Neural cell (in vitro differentiated cells): ENCODE data around the gene WDR7. TPM values are rescaled to one million over a fixed set of nuclear protein-coding genes. Genes with fewer than 3 reads are reported as not detected.

Experiments
- H2AFZ ChIP-seq: fragments of 200-600, 300-800 bp; sonication (generic), shearing (Covaris generic); 2 replicates; pipeline ENCODE4 v1.6.0; 2014; ENCODE audit warnings: low read depth, mild to moderate bottlenecking, antibody characterized with exemption, low read length, moderate library complexity
- H3F3A ChIP-seq: fragments of 200-600 bp; shearing (Covaris generic); 2 replicates; pipeline ENCODE4 v1.6.1; 2016; ENCODE audit warnings: mild to moderate bottlenecking, moderate library complexity, mixed read lengths, antibody characterized with exemption, low read length; ENCODE audit not compliant: insufficient read depth, poor library complexity, severe bottlenecking
- H3K27ac ChIP-seq: fragments of 200-600, 300-800 bp; sonication (generic), shearing (Covaris generic); 2 replicates; pipeline ENCODE4 v1.5.1; 2014; ENCODE audit warnings: mild to moderate bottlenecking, low read length, moderate library complexity
- H3K27me3 ChIP-seq: fragments of 300-800, 200-600 bp; sonication (generic), shearing (Covaris generic); 2 replicates; pipeline ENCODE4 v1.6.0; 2014; ENCODE audit warnings: mild to moderate bottlenecking, low read depth, low read length, moderate library complexity; ENCODE audit not compliant: insufficient read depth
- H3K36me3 ChIP-seq: fragments of 300-800, 200-600 bp; sonication (generic), shearing (Covaris generic); 2 replicates; pipeline ENCODE4 v1.5.1; 2014; ENCODE audit warnings: mild to moderate bottlenecking, antibody characterized with exemption, low read length, moderate library complexity; ENCODE audit not compliant: insufficient read depth
- H3K4me2 ChIP-seq: fragments of 300-800, 200-600 bp; sonication (generic), shearing (Covaris generic); 2 replicates; pipeline ENCODE4 v1.6.0; 2014; ENCODE audit warnings: mild to moderate bottlenecking, low read length
- H3K4me3 ChIP-seq: fragments of 300-800, 200-600 bp; sonication (generic), shearing (Covaris generic); 2 replicates; pipeline ENCODE4 v1.5.1; 2014; ENCODE audit warnings: mild to moderate bottlenecking, low read length, moderate library complexity
- H3K79me2 ChIP-seq: fragments of 200-600 bp; shearing (Covaris generic); replicated peaks from 2 replicates; pipeline ENCODE4 v1.6.0; 2014; ENCODE audit warnings: mild to moderate bottlenecking, low read length, moderate library complexity; ENCODE audit not compliant: insufficient read depth
- H3K9ac ChIP-seq: fragments of 300-800, 200-600 bp; sonication (generic), shearing (Covaris generic); 2 replicates; pipeline ENCODE4 v1.6.1; 2016; ENCODE audit warnings: mild to moderate bottlenecking, low read length, mixed read lengths
- H3K9me2 ChIP-seq: fragments of 200-600 bp; shearing (Covaris generic); 2 replicates; pipeline ENCODE4 v1.6.1; 2016; ENCODE audit warnings: mild to moderate bottlenecking, low read length, mixed read lengths; ENCODE audit not compliant: insufficient read depth
- H3K9me3 ChIP-seq: fragments of 200-600, 300-800 bp; sonication (generic), shearing (Covaris generic); 2 replicates; pipeline ENCODE4 v1.6.1; 2016; ENCODE audit warnings: mild to moderate bottlenecking, mixed run types, low read length, moderate library complexity, mixed read lengths
- H4K20me1 ChIP-seq: fragments of 200-600 bp; shearing (Covaris generic); 2 replicates; pipeline ENCODE4 v1.6.1; 2016; ENCODE audit warnings: mild to moderate bottlenecking, mixed run types; ENCODE audit not compliant: insufficient read depth
- EP300 ChIP-seq: fragments of 450-650 bp; conservative IDR thresholded peaks from 2 replicates; pipeline ENCODE4 v1.6.1; 2014; ENCODE audit warnings: antibody characterized with exemption, mild to moderate bottlenecking, moderate library complexity; ENCODE audit not compliant: poor library complexity, severe bottlenecking
- EZH2 ChIP-seq: fragments of 200-600, 300-800 bp; shearing (Covaris generic), sonication (generic); IDR thresholded peaks from 2 replicates; pipeline ENCODE4 v1.6.1; 2014; ENCODE audit warnings: antibody characterized with exemption, low read length, borderline replicate concordance, mild to moderate bottlenecking; ENCODE audit not compliant: insufficient read depth, poor library complexity, severe bottlenecking
- MXI1 ChIP-seq: fragments of 450-650 bp; conservative IDR thresholded peaks from 2 replicates; pipeline ENCODE4 v1.6.1; 2014; ENCODE audit warnings: antibody characterized with exemption, mild to moderate bottlenecking; ENCODE audit not compliant: poor library complexity, severe bottlenecking
- POLR2AphosphoS5 ChIP-seq: IDR thresholded peaks from 2 replicates; pipeline ENCODE4 v1.6.1; 2012
- RAD21 ChIP-seq: fragments of 450-650 bp; conservative IDR thresholded peaks from 2 replicates; pipeline ENCODE4 v1.6.1; 2014; ENCODE audit warnings: antibody characterized with exemption, mild to moderate bottlenecking, moderate library complexity
- REST ChIP-seq: IDR thresholded peaks from 2 replicates; pipeline ENCODE4 v1.6.1; 2012; ENCODE audit warnings: borderline replicate concordance
- SMC3 ChIP-seq: fragments of 450-650 bp; conservative IDR thresholded peaks from 2 replicates; pipeline ENCODE4 v1.6.1; 2014; ENCODE audit warnings: antibody characterized with exemption, mild to moderate bottlenecking, moderate library complexity; ENCODE audit not compliant: poor library complexity
- TAF1 ChIP-seq: IDR thresholded peaks from 2 replicates; pipeline ENCODE4 v1.6.1; 2012; ENCODE audit warnings: low read depth
- polyA plus RNA-seq: library from polyadenylated mRNA; depleted of rRNA; stranded (reverse); fragments of >200 nt; gene quantifications from 2 replicates; pipeline ENCODE4 v1.2.3, GENCODE V29; 2014

The WDR7 gene
- polyA plus RNA-seq, 1 donor from 2014 or later = 15.1 TPM

- H3K79me2 ChIP-seq = no peaks in the 10 kb centered on the region
- no peak overlapping the region for H3K27ac ChIP-seq
- no peaks in the 10 kb centered on the region for H4K20me1 ChIP-seq
- H2AFZ ChIP-seq = no peak overlapping the region
- no peak for TF ChIP-seq EP300
- H3K9me3 ChIP-seq = no peaks in the 10 kb centered on the region
- H3K36me3 ChIP-seq = no peaks in the 10 kb centered on the region
- no peak overlapping the region for H3K4me3 ChIP-seq
- no peaks in the 10 kb centered on the region for H3K9me2 ChIP-seq
- no peaks in the 10 kb centered on the region for H3F3A ChIP-seq
- H3K27me3 ChIP-seq = no peaks in the 10 kb centered on the region
- no peak overlapping the region for H3K4me2 ChIP-seq
- H3K9ac ChIP-seq = no peak overlapping the region
Measured at GRCh38 chr18:57048351-57048750, 397.2 kb downstream of the WDR7 start.

GRCh38 chr18:57048859-57049258 is 397.7 kb downstream of the WDR7 start:
- H3F3A ChIP-seq = no peaks in the 10 kb centered on the region

GRCh38 chr18:57050310-57050949 is 399.3 kb downstream of the WDR7 start:
- no peak for TF ChIP-seq EP300
- no peak for TF ChIP-seq TAF1
- TF ChIP-seq EZH2 = no peak
- TF ChIP-seq RAD21 = no peak
- TF ChIP-seq POLR2AphosphoS5 = no peak
- H3K4me3 ChIP-seq = no peak overlapping the region
- no peaks in the 10 kb centered on the region for H3K79me2 ChIP-seq
- no peaks in the 10 kb centered on the region for H3F3A ChIP-seq
- H3K27ac ChIP-seq = no peak overlapping the region
- H3K4me2 ChIP-seq = no peak overlapping the region
- no peaks in the 10 kb centered on the region for H3K27me3 ChIP-seq
- no peak overlapping the region for H3K9ac ChIP-seq
- no peaks in the 10 kb centered on the region for H3K9me3 ChIP-seq
- H4K20me1 ChIP-seq = no peaks in the 10 kb centered on the region
- H3K9me2 ChIP-seq = no peaks in the 10 kb centered on the region
- no peaks in the 10 kb centered on the region for H3K36me3 ChIP-seq
- H2AFZ ChIP-seq = no peak overlapping the region

More at GRCh38 chr18:57048859-57049258, 397.7 kb downstream of the WDR7 start:
- H3K9ac ChIP-seq = no peak overlapping the region
- H3K4me2 ChIP-seq = no peak overlapping the region
- no peaks in the 10 kb centered on the region for H3K79me2 ChIP-seq
- no peaks in the 10 kb centered on the region for H3K9me3 ChIP-seq
- no peaks in the 10 kb centered on the region for H4K20me1 ChIP-seq
- H3K27me3 ChIP-seq = no peaks in the 10 kb centered on the region
- H2AFZ ChIP-seq = no peak overlapping the region
- H3K9me2 ChIP-seq = no peaks in the 10 kb centered on the region
- no peak overlapping the region for H3K27ac ChIP-seq
- no peak overlapping the region for H3K4me3 ChIP-seq
- no peaks in the 10 kb centered on the region for H3K36me3 ChIP-seq
- TF ChIP-seq REST = no peak
- TF ChIP-seq RAD21 = no peak
- no peak for TF ChIP-seq EP300
- no peak for TF ChIP-seq SMC3
- TF ChIP-seq MXI1 = no peak
- TF ChIP-seq POLR2AphosphoS5 = no peak
